Activated T-cell treated with anti-CD3 and anti-CD28 coated beads, Interleukin-2, amount 50 U/mL, for 24 hours (primary cell): Measurements from ENCODE around the gene MMD2.

Experiments
- DNase-seq: peaks from one replicate; pipeline ENCODE4 v3.0.0-alpha.2; 2020
- H3K27ac Mint-ChIP-seq: 2 replicates; pipeline ENCODE4 v1.8.0; 2020; ENCODE audit warnings: mild to moderate bottlenecking, mixed read lengths
- H3K27me3 Mint-ChIP-seq: 2 replicates; pipeline ENCODE4 v1.8.0; 2020; ENCODE audit warnings: mixed read lengths
- H3K36me3 Mint-ChIP-seq: 2 replicates; pipeline ENCODE4 v1.8.0; 2020; ENCODE audit warnings: low read depth, mixed read lengths
- H3K4me1 Mint-ChIP-seq: 2 replicates; pipeline ENCODE4 v1.8.0; 2020; ENCODE audit warnings: low read depth, mixed read lengths
- H3K4me3 Mint-ChIP-seq: 2 replicates; pipeline ENCODE4 v1.8.0; 2020; ENCODE audit warnings: mild to moderate bottlenecking, moderate library complexity, mixed read lengths
- H3K9me3 Mint-ChIP-seq: 2 replicates; pipeline ENCODE4 v1.8.0; 2020; ENCODE audit warnings: mixed read lengths

Gene MMD2

DNA sequence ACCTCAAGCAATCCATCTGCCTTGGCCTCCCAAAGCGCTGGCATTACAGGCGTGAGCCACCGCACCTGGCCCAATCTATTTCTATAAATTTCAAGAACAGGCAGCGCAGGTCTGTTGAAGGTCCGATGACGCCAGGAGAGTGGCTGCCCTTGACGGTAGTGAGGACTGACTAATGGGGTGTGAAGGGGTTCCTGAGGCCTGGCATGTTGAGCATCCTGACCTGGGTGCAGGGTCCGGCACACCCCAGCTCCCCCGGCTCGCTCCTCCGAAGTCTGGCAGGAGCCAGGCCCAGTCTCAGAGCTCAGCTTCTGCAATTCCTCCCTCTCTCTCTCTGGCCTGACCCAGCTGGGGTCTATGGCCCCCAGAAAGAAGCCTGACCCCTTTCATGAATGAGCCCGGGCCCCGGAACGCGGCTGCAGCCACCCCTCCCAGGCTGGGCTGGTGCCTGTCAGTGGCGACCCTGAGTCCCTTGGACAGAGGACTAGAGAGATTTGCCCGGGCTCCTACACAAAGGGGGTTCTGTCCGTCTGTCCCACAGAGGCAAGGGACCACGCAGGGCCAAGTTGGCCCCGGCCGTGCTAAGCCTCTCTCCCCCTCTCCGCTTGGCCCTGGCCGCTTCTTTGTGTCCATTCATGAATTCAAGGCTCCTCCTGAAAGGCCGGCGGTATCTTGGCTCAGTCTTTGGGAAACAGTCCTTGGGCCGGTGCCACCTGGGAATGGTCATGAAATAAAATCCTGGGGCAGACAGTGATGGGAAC is 18.8 kb downstream of the MMD2 start:
- no peak overlapping the region for H3K27ac Mint-ChIP-seq
- DNase-seq: no peak
- no peaks in the 10 kb centered on the region for H3K4me1 Mint-ChIP-seq
- no peaks in the 10 kb centered on the region for H3K36me3 Mint-ChIP-seq
- H3K4me3 Mint-ChIP-seq: no peak overlapping the region
- H3K27me3 Mint-ChIP-seq: no peaks in the 10 kb centered on the region
- no peaks in the 10 kb centered on the region for H3K9me3 Mint-ChIP-seq

DNA sequence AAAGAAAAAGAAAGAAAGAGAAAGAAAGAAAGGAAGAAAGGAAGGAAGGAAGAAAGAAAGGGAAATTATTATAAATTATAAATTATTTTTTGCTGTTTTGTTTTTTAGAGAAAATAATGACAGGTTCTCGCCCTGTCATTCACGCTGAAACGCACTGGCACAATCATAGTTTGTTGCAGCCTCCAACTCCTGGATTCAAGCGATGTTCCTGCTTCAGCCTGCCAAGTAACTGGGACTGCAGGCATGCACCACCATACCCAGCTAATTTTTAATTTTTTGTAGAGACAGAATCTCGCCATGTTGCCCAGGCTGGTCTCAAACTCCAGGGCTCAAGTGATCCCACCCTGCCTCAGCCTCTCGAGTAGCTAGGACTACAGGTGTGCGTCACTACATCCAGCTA is 21.6 kb downstream of the MMD2 start:
- no peak overlapping the region for H3K4me3 Mint-ChIP-seq
- no peaks in the 10 kb centered on the region for H3K36me3 Mint-ChIP-seq
- no peak overlapping the region for H3K27ac Mint-ChIP-seq
- DNase-seq: no peak
- no peaks in the 10 kb centered on the region for H3K27me3 Mint-ChIP-seq
- no peaks in the 10 kb centered on the region for H3K9me3 Mint-ChIP-seq
- H3K4me1 Mint-ChIP-seq: no peaks in the 10 kb centered on the region

DNA sequence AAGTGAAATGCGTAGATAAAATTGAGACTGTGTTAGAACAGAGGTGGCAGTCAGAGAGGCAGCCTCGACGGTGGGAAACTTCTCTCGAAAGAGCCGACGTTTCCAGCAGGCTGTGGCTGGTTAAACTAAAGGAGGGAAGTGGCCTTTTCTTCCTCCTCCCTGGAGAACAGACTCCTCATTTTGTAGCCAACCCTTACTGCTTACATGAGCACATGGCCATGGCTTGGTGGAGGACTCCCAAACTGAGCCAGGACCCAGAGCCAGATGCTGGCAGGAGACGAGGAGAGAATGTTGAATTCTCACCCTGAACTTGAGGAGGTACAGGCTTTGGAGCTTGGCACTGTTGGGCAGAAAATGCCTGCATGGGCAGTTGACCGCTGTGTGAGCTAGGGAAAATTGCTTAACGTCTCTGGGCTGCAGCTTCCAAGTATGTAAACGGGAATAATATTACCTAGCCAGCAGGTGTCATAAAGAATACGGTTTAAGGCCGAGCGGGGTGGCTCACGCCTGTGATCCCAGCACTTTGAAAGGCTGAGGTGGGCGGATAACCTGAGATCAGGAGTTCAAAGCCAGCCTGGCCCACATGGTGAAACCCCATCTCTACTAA is 24.5 kb downstream of the MMD2 start:
- Mint-ChIP-seq H3K4me3 (no peak overlapping the region), H3K27ac (no peak overlapping the region), H3K27me3 (no peaks in the 10 kb centered on the region), H3K4me1 (no peaks in the 10 kb centered on the region), H3K36me3 (no peaks in the 10 kb centered on the region), H3K9me3 (no peaks in the 10 kb centered on the region)
- DNase-seq: no peak

DNA sequence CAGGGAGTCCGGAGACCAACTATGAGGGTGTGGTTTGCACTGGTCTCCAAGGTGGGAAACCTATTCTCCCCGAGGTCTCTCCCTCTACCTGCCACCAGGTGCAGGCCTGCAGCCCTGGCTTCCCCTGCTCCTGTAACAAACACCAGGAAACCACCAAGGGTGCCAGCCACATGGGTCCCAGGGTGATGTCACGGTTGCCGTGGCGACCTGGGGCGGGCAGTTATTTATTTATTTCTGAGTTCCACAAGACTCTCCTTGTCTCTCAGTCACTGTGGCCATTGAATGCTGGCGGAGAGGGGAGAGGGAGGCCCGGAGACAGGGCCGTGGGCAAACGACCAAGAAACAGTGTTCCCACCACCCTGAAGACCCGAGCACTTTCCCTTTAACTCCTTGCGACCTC is 27.0 kb downstream of the MMD2 start:
- H3K4me1 Mint-ChIP-seq: no peaks in the 10 kb centered on the region
- peaks cover 4% of the 10 kb centered on the region for H3K27me3 Mint-ChIP-seq
- H3K4me3 Mint-ChIP-seq: no peak overlapping the region
- H3K36me3 Mint-ChIP-seq: no peaks in the 10 kb centered on the region
- no peak overlapping the region for H3K27ac Mint-ChIP-seq
- no peak for DNase-seq
- H3K9me3 Mint-ChIP-seq: no peaks in the 10 kb centered on the region

DNA sequence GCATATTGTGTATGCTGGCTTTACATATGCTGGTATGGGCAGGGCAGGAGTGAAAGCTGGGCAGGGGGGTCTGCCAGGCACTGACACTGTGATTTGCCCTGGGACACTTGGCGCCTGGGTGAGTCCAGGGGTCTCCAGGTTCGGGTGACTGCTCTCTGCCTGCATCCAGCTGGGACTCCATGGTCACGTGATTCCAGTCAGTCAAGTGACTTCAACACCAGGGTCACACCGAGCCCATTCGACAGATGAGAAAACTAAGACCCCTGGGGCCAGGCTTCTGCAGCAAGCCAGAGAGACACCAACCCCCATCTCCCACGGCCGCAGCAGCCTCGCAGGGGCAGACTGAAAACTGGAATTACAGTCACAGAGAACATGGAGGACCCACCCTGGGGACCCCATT is 30.0 kb downstream of the MMD2 start:
- no peaks in the 10 kb centered on the region for H3K4me1 Mint-ChIP-seq
- no peak overlapping the region for H3K27ac Mint-ChIP-seq
- peaks cover 4% of the 10 kb centered on the region for H3K27me3 Mint-ChIP-seq
- no peak overlapping the region for H3K4me3 Mint-ChIP-seq
- no peaks in the 10 kb centered on the region for H3K9me3 Mint-ChIP-seq
- DNase-seq: no peak
- H3K36me3 Mint-ChIP-seq: no peaks in the 10 kb centered on the region

DNA sequence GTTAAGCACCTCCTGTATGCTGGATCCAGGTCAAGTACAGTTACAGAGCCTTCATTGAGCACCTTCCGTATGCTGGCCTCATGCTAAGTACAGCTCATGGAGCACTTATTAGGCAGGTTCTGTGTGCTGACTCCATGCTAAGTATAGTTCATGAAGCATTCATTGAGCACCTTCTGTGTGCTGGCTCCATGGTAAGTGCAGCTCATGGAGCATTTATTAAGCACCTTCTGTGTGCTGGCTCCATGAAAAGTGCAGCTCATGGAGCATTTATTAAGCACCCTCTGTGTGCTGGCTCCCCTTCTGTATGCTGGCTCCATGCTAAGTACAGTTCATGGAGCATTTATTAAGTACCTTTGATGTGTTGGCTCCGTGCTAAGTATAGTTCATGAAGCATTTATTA is 30.5 kb downstream of the MMD2 start:
- Mint-ChIP-seq H3K27ac (no peak overlapping the region), H3K36me3 (no peaks in the 10 kb centered on the region), H3K4me1 (no peaks in the 10 kb centered on the region), H3K27me3 (peaks cover 4% of the 10 kb centered on the region), H3K9me3 (no peaks in the 10 kb centered on the region), H3K4me3 (no peak overlapping the region)
- no peak for DNase-seq

DNA sequence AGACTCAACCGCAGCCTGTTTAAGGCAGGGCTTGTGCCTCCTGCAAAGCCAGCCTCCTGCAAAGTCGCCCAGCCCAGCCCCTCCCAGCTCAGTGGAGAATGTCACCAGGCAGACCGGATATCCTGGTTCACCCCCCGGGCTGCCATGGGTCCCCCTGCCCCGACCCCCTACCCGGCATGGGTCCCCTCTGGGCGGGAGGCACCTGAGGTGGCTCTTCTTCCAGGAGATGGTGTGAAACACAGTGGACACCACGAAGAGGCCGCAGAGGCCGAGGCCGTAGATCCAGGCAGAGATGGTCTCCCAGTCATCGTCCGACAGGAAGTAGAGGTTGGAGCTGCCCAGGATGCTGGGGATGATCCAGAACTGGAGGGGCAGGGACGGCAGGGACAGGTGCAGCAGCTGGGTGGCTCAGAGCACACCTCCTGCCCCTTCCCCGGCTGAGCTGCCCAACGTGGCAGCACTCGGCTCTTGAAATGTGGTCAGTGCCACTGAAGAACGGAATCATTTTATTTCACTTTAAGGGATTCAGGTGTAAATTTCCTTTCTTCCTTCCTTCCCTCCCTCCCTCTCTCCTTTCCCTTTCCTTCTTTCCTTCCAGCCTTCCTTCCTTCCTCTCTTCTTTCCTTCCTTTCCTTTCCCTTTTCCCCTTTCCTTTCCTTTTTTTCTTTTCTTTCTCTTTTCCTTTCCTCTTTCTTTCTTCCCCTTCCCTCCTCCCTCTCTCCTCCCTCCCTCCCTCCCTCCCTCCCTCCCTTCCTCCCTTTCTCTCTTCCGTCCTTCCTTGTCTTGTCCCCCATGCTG is 38.8 kb downstream of the MMD2 start:
- Mint-ChIP-seq H3K27ac (no peak overlapping the region), H3K4me1 (no peaks in the 10 kb centered on the region), H3K4me3 (no peak overlapping the region), H3K27me3 (peaks cover 5% of the 10 kb centered on the region), H3K9me3 (peaks cover 2% of the 10 kb centered on the region), H3K36me3 (no peaks in the 10 kb centered on the region)
- no peak for DNase-seq

DNA sequence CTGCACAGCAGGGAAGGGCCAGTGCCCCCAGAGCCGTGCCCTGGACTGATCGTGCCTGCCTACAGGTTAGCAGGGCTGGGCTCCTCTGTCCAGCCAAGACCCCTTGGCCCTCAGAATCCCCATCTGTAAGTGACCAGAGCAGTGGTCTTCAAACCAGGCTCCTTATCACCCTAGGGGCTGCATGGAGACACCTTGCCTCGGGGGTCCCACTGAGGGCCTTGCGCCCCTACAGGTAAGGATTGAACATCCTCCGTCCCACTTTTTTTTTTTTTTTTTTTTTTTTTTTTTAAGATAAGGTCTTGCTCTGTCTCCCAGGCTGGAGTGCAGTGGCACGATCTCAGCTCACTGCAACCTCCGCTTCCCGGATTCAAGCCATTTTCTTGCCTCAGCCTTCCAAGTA is 42.9 kb downstream of the MMD2 start:
- Mint-ChIP-seq H3K27me3 (peaks cover 3% of the 10 kb centered on the region), H3K36me3 (no peaks in the 10 kb centered on the region), H3K27ac (no peak overlapping the region), H3K4me1 (no peaks in the 10 kb centered on the region), H3K9me3 (peaks cover 2% of the 10 kb centered on the region), H3K4me3 (no peak overlapping the region)
- no peak for DNase-seq

DNA sequence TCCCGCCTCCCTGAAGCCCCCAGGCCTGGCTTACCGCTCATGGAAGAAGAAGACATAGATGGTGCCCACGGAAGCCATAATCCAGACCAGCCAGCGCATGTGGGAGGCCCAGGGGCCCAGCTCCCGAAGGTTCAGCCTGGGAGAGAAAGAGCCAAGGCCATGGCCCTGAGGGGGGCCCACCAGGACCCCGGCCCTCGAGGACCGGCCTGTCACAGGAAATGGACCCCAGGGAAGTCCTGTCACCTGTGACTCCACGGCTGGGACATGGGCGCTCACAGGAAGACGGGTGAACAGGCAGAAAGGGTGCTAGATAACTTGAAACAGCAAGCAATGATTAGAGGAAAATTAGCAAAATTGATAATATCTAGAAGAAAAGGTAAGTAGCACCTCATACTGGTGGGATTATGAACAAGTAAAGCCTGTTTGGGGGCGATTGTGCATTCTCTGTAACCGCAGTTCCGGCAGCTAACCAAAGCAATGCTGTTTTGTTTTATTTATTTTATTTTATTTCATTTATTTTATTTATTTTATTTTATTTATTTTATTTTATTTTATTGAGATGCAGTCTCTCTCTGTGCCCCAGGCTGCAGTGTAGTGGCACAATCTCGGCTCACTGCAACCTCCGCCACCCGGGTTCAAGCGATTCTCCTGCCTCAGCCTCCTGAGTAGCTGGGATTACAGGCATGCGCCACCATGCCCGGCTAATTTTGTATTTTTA is 47.7 kb downstream of the MMD2 start:
- peaks cover 5% of the 10 kb centered on the region for H3K27me3 Mint-ChIP-seq
- no peak overlapping the region for H3K27ac Mint-ChIP-seq
- no peak overlapping the region for H3K4me3 Mint-ChIP-seq
- no peaks in the 10 kb centered on the region for H3K4me1 Mint-ChIP-seq
- no peaks in the 10 kb centered on the region for H3K9me3 Mint-ChIP-seq
- no peaks in the 10 kb centered on the region for H3K36me3 Mint-ChIP-seq
- DNase-seq: no peak

DNA sequence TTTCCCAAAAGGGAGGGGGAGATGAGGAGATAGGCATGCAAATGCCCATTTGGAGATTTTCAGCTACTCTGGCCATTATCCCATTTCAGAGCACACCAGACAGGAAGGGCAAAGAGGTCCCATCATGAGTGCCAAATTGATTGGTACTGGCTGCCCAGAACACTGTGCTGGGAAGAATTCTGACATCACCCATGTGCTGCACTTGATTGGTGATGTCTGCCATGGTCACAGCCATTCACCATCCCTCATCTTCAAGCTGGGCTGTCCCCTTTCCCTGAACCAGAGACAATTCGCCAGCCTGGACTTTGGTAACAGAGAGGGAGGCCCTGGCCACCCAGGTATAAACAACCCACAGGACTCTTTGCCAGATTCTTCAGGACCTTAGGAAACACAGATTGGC is 52.3 kb downstream of the MMD2 start:
- H3K27me3 Mint-ChIP-seq: peaks cover 21% of the 10 kb centered on the region

DNA sequence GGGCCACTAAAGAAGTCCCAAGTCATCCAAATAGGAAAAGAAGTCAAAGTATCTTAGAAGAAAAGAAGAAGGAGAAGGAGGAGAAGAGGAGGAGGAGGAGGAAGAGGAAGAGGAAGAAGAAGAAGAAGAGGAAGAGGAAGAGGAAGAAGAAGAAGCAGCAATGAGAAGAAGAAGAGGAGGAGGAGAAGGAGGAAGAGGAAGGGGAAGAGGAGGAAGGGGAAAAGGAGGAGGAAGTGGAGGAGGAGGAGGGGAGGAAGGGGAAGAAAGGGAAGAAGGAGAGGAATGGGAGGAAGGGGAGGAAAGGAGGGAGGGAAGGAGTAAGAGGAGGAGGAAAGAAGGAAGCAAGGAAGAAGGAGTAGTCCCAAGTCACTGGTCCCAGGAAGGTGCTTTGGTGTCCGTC is 53.8 kb downstream of the MMD2 start:
- Mint-ChIP-seq H3K27ac (no peak overlapping the region), H3K36me3 (no peaks in the 10 kb centered on the region), H3K4me3 (no peak overlapping the region), H3K27me3 (peaks cover 21% of the 10 kb centered on the region), H3K4me1 (no peaks in the 10 kb centered on the region), H3K9me3 (no peaks in the 10 kb centered on the region)
- no peak for DNase-seq

More for the DNA sequence above, 52.3 kb downstream of the MMD2 start:
- no peak overlapping the region for H3K4me3 Mint-ChIP-seq
- H3K4me1 Mint-ChIP-seq: no peaks in the 10 kb centered on the region
- no peaks in the 10 kb centered on the region for H3K9me3 Mint-ChIP-seq
- DNase-seq: no peak
- no peaks in the 10 kb centered on the region for H3K36me3 Mint-ChIP-seq
- no peak overlapping the region for H3K27ac Mint-ChIP-seq

DNA sequence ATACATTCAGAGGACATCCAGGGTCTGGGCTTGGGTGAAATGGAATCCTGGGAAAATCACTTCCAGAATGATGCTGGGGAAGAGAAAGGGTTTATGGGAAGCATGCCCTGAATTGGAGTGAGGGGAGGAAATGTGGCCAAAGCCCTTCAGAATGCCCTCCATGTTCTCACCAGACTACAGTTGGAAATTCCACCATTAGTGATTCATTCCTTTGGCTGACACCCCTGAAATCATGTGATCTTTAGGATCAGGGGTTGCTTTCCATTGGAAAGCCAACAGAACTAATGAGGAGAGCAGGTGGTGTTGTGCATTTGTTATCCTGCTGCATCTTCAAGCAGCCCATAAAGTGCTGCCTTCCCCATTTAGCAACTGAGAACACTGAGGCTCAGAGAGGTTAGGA is 54.6 kb downstream of the MMD2 start:
- DNase-seq: no peak
- H3K4me3 Mint-ChIP-seq: no peak overlapping the region
- H3K27ac Mint-ChIP-seq: no peak overlapping the region
- H3K27me3 Mint-ChIP-seq: peaks cover 21% of the 10 kb centered on the region
- no peaks in the 10 kb centered on the region for H3K4me1 Mint-ChIP-seq
- no peaks in the 10 kb centered on the region for H3K36me3 Mint-ChIP-seq
- no peaks in the 10 kb centered on the region for H3K9me3 Mint-ChIP-seq

DNA sequence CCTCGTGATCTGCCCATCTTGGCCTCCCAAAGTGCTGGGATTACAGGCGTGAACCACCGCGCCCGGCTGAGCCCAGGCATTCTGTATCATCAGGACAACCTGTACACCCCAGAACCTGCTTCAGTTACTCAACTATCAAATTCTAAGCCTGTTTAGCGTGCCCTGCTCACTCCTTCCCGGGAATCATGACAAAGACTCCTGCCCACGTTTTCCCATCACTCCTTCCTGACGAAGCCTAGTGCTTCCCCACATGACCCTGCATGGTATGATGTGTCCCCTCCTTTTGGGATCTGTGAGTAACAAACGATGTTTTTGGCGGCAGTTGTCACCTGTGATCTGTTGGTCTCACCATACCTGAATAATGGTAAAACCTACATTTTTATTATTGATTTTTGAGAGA is 63.2 kb downstream of the MMD2 start:
- no peaks in the 10 kb centered on the region for H3K27me3 Mint-ChIP-seq
- DNase-seq: no peak
- H3K4me1 Mint-ChIP-seq: no peaks in the 10 kb centered on the region
- peaks cover 7% of the 10 kb centered on the region for H3K9me3 Mint-ChIP-seq
- no peak overlapping the region for H3K4me3 Mint-ChIP-seq
- H3K27ac Mint-ChIP-seq: no peak overlapping the region
- H3K36me3 Mint-ChIP-seq: no peaks in the 10 kb centered on the region

DNA sequence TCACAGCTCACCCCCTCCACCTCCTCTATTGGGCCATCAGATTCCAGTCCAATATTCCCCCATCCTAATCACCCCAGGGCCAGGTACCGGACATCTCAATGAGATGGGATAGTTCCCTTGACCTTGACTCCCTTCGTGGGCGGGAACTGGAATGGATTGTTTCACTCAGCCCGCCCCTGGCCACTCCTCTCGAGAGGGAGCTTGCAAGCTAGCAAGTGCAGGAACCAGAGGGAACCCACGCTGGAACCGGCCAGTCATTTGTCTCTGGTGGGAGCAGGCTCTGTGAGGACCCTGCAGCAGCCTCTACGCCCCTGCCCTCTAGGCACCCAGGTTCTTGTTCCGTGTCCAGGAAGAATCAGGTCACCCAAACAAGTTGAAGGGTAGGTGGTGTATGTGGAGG is 64.5 kb downstream of the MMD2 start:
- Mint-ChIP-seq H3K4me1 (no peaks in the 10 kb centered on the region), H3K9me3 (peaks cover 7% of the 10 kb centered on the region), H3K27me3 (no peaks in the 10 kb centered on the region), H3K4me3 (no peak overlapping the region), H3K36me3 (no peaks in the 10 kb centered on the region), H3K27ac (no peak overlapping the region)
- DNase-seq: no peak
